GM12864 (cell line): ENCODE measurements around the gene OSBPL1A.

Experiments used
- DNase-seq: peaks from one replicate; pipeline ENCODE4 v3.0.0-alpha.2; 2011; ENCODE audit warnings: low read depth
- H3K4me3 ChIP-seq: 2 replicates; pipeline ENCODE4 v1.5.1; 2011; ENCODE audit warnings: mild to moderate bottlenecking, low read depth, low read length, control low read depth
- TF ChIP-seq, protein P1 (sequence below): IDR thresholded peaks from 2 replicates; pipeline ENCODE4 v1.5.1; 2011; ENCODE audit warnings: low read depth, mild to moderate bottlenecking, moderate library complexity, low read length, control low read depth, inconsistent platforms; ENCODE audit errors: missing control alignments

The OSBPL1A gene

DNA sequence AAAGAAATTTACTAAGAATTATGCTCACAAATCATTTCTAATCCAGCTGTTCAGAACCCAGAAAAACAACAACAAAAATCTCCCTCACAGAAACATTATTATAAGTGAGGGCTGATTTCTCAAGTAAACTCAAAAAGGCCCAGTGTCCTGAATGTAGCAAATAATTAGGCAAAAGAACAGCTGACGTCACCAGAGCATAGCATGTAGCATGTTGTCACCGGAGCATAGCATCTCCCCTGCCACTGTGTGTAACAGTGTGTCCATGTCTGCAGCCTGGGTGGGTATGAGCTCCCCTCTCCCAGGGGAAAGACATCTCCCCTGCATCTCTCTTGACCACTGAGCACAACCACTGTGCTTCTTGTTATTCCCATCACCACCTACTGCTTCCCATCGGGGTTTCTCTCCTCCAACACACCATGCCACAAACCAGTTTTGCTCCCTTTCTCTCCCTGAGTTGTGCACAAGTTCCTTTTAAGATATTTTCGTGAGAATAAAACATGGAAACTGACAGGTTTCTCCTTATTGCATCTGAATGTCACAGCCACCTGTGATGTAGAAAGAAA, 132.0 kb downstream of the OSBPL1A start:
- no peak for DNase-seq
- H3K4me3 ChIP-seq: no peak overlapping the region
- TF ChIP-seq, protein P1, sequence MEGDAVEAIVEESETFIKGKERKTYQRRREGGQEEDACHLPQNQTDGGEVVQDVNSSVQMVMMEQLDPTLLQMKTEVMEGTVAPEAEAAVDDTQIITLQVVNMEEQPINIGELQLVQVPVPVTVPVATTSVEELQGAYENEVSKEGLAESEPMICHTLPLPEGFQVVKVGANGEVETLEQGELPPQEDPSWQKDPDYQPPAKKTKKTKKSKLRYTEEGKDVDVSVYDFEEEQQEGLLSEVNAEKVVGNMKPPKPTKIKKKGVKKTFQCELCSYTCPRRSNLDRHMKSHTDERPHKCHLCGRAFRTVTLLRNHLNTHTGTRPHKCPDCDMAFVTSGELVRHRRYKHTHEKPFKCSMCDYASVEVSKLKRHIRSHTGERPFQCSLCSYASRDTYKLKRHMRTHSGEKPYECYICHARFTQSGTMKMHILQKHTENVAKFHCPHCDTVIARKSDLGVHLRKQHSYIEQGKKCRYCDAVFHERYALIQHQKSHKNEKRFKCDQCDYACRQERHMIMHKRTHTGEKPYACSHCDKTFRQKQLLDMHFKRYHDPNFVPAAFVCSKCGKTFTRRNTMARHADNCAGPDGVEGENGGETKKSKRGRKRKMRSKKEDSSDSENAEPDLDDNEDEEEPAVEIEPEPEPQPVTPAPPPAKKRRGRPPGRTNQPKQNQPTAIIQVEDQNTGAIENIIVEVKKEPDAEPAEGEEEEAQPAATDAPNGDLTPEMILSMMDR: no peak

- no peak overlapping the region for H3K4me3 ChIP-seq
- TF ChIP-seq, protein P1: no peak
- DNase-seq: no peak
These were observed 134.6 kb downstream of the OSBPL1A start for GRCh38 chr18:24263050-24263449.

- no peak overlapping the region for H3K4me3 ChIP-seq
- TF ChIP-seq, protein P1: no peak
- no peak for DNase-seq
These were observed 135.5 kb downstream of the OSBPL1A start for GRCh38 chr18:24262087-24262486.

GRCh38 chr18:24259869-24260641, 137.6 kb downstream of the OSBPL1A start:
- TF ChIP-seq, protein P1: no peak
- DNase-seq: no peak
- no peak overlapping the region for H3K4me3 ChIP-seq

GRCh38 chr18:24254071-24254470, 143.6 kb downstream of the OSBPL1A start:
- no peak for DNase-seq
- TF ChIP-seq, protein P1: no peak
- H3K4me3 ChIP-seq: no peak overlapping the region

GRCh38 chr18:24249716-24250115, 147.9 kb downstream of the OSBPL1A start:
- H3K4me3 ChIP-seq: no peak overlapping the region

More at GRCh38 chr18:24249716-24250115, 147.9 kb downstream of the OSBPL1A start:
- TF ChIP-seq, protein P1: no peak
- no peak for DNase-seq
